NCI-H1930 (cell line): Measurements from ENCODE around the gene CAMK2B.

Experiments used
- DNase-seq, 2 experiments: peaks; one replicate each; lab custom pipeline; 2025; lab: John Stamatoyannopoulos, UW

Gene CAMK2B

GRCh38 chr7:44274623-44274975 is 50.8 kb downstream of the CAMK2B start:
- no peak for DNase-seq

- DNase-seq: no peak
These were observed 51.4 kb downstream of the CAMK2B start for GRCh38 chr7:44273681-44274622.

- DNase-seq: no peak
These were observed 52.4 kb downstream of the CAMK2B start for GRCh38 chr7:44272981-44273380.

- no peak for DNase-seq
These were observed 52.9 kb downstream of the CAMK2B start for GRCh38 chr7:44272456-44272855.

GRCh38 chr7:44269943-44270493 is 55.4 kb downstream of the CAMK2B start:
- no peak for DNase-seq

- no peak for DNase-seq
These were observed 56.0 kb downstream of the CAMK2B start for GRCh38 chr7:44269417-44269816.

GRCh38 chr7:44268671-44269070 is 56.7 kb downstream of the CAMK2B start:
- DNase-seq: no peak

GRCh38 chr7:44267719-44268421 is 57.5 kb downstream of the CAMK2B start:
- no peak for DNase-seq

GRCh38 chr7:44267178-44267577 is 58.2 kb downstream of the CAMK2B start:
- no peak for DNase-seq

- no peak for DNase-seq
These were observed 58.9 kb downstream of the CAMK2B start for GRCh38 chr7:44266526-44266925.

GRCh38 chr7:44265728-44266127 is 59.7 kb downstream of the CAMK2B start:
- no peak for DNase-seq

GRCh38 chr7:44264221-44264931 is 61.0 kb downstream of the CAMK2B start:
- DNase-seq: no peak

- no peak for DNase-seq
These were observed 61.9 kb downstream of the CAMK2B start for GRCh38 chr7:44263326-44264082.

GRCh38 chr7:44262031-44262430 is 63.4 kb downstream of the CAMK2B start:
- no peak for DNase-seq

- no peak for DNase-seq
These were observed 64.2 kb downstream of the CAMK2B start for GRCh38 chr7:44261240-44261639.

GRCh38 chr7:44259547-44260457 is 65.6 kb downstream of the CAMK2B start:
- DNase-seq: no peak

- DNase-seq: no peak
These were observed 66.4 kb downstream of the CAMK2B start for GRCh38 chr7:44258865-44259546.

- DNase-seq: no peak
These were observed 67.0 kb downstream of the CAMK2B start for GRCh38 chr7:44258423-44258760.

GRCh38 chr7:44257618-44258422 is 67.6 kb downstream of the CAMK2B start:
- no peak for DNase-seq
